HL-60 (cell line): ENCODE results near the gene AIFM1.

Source experiments
- GABPA ChIP-seq: IDR thresholded peaks from 2 replicates; pipeline ENCODE4 v1.6.1; 2012; ENCODE audit warnings: low read depth
- POLR2AphosphoS5 ChIP-seq: IDR thresholded peaks from 2 replicates; pipeline ENCODE4 v1.6.1; 2012; ENCODE audit warnings: low read depth
- TF ChIP-seq, protein P1 (sequence below): IDR thresholded peaks from one replicate; pipeline ENCODE4 v1.5.1; 2011; ENCODE audit warnings: low read length, control low read depth, inconsistent platforms; ENCODE audit not compliant: insufficient read depth

DNA sequence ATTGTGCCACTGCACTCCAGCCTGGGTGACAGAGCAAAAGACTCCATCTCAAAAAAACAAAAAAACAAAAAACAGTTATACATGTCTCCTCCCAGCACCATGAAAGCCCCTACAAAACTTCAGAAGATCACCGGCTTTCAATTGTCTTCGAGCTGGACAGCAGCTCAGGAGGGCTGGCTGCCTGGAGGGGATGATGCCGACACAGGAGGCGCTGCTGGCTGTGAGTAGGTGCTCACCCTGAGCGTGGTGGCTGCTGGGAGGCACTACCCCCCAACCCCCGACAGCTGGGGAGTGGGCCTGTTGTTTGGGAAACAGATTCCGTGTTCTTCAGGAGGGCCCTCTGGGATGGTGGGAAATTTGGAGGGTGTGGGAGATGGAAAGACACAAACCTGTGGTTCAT is 48.5 kb downstream of the AIFM1 start:
- TF ChIP-seq, protein P1, sequence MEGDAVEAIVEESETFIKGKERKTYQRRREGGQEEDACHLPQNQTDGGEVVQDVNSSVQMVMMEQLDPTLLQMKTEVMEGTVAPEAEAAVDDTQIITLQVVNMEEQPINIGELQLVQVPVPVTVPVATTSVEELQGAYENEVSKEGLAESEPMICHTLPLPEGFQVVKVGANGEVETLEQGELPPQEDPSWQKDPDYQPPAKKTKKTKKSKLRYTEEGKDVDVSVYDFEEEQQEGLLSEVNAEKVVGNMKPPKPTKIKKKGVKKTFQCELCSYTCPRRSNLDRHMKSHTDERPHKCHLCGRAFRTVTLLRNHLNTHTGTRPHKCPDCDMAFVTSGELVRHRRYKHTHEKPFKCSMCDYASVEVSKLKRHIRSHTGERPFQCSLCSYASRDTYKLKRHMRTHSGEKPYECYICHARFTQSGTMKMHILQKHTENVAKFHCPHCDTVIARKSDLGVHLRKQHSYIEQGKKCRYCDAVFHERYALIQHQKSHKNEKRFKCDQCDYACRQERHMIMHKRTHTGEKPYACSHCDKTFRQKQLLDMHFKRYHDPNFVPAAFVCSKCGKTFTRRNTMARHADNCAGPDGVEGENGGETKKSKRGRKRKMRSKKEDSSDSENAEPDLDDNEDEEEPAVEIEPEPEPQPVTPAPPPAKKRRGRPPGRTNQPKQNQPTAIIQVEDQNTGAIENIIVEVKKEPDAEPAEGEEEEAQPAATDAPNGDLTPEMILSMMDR = no peak
- no peak for TF ChIP-seq POLR2AphosphoS5
- no peak for TF ChIP-seq GABPA
